Limb (tissue), 2 donors: Measurements from ENCODE around the gene PPP2R5A.
A peak's percentile ranks its signal among the peaks of the same experiment; 100 is the strongest.
"Not testable (repeated sequence)": the region's sequence is repeated elsewhere in the genome, so short reads cannot be mapped to it uniquely, and the experiment has no call there.

Experiments
- DNase-seq, 2 donors: peaks; one replicate each; pipeline ENCODE4 v3.0.0-alpha.2; 2016; ENCODE audit errors: extremely low spot score in 2 of 2

Gene PPP2R5A

DNA sequence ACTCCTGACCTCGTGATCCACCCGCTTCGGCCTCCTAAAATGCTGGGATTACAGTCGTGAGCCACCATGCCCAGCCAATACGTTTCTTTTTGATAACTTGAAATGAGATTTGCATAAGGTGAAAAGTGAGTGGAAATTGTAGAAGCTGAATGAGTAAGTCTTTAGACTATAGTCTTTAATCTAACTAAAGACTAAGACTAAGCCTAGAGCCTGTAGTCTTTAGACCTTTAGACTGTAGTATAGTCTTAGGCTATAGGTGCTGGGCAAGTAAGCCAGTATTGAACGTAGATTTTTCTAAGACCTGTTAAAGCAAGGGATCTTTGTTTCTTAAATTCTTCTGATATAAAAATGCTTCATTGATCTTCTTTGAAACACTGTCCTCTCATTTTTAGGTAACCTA lies 12.1 kb downstream of the PPP2R5A start:
- DNase-seq: no peak

DNA sequence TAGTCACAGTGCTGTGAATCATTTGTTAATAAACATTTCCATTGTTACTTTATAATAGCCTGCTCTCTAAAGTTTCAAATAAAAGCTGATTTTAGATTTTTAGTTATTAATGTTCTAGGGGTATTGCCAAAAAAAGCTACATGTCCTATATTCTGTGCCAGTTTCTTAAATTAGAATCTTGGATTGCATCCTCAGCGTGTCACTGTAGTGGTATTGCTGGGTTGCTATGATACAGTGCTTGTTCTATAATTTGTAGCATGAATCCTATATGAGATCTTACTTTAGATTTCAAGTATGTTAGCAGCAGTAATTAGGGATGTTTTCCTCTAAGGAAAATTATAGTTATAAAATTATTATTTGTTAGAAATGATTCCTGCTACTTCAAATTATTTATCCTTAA lies 16.4 kb downstream of the PPP2R5A start:
- DNase-seq: peak in 1 of 2 donors; percentile 60

DNA sequence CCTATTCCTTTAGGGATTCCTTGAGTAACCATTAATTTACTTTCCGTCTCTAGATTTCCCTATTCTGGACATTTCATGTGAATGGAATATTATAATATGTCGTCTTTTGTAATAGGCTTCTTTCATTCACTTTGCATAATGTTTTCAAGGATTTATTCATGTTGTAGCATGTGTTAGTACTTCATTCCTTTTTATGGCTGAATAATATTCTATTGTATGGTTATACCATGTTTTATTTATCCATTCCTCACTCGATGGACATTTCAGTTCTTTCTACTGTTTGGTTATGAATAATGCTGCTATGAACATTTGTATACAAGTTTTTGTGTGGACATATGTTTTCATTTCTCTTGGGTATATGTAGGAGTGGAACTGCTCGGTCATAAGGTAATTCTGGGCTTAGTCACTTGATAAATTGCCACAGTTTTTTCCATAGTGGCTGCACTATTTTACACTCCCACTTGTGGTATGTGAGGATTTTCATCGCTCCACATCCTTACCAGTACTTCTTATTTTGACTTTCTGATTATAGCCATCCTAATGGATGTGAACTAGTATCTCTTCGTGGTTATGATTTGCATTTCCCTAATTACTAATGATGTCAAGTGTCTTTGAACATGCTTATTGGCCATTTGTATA lies 17.7 kb downstream of the PPP2R5A start:
- no peak for DNase-seq

DNA sequence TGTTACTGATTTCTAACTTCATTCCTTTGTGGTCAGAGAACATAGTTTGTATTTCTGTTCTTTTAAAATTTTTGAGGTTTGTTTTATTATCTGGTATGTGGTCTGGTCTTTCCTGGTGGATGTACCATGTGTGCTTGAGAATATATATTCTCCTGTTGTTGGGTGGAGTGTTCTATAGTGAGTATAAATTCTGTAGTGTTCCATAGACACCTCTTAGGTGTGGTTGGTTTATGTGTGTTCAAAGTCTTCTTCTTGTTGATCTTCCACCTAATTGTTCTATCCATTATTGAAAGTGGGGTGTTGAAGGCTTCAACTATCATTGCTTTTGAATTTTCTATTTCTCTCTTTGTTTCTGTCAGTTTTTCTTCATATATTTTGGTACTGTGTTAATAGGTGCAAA lies 20.1 kb downstream of the PPP2R5A start:
- DNase-seq: no peak

DNA sequence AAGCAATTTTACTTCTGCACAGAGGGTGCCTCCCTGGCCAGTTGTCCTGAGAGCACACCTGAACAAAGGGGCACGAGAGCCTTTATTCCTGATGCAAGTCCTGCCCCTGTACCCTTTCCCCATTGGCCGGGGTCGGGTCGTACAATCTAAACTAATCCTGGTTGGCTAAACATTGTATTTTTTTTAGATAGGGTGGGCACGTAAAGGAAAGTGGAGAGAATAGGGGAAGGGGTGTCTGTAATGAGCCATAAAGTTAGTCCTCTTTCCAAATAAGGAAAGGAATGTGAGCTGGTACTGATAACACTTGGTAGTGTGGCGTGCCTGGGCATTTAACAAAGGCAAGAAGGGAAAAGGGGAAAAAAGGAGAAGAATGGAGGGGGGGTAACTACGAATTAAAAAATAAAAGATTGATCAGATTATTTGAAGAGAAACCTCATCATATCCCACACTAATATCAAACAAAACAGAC lies 20.8 kb downstream of the PPP2R5A start:
- not testable (repeated sequence) for DNase-seq

DNA sequence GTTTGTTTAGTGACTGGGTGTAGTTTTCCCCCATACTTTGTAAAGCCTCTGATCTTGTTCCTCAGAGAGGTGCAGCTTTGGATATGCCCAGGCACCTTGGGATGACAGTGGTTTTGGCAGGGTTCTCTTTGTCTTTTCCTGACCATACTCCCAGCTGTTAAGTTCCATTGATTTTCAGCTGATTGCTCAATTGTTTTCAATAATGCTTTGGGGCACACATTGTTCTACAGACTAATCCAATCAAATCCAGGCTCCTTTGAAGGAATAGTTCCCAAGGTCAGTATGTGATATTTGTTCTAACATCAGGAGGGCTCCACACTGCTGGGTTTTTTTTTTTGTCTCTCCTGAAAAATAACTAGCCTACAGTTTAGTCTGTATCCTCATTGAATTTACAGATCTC lies 24.8 kb downstream of the PPP2R5A start:
- DNase-seq: no peak

DNA sequence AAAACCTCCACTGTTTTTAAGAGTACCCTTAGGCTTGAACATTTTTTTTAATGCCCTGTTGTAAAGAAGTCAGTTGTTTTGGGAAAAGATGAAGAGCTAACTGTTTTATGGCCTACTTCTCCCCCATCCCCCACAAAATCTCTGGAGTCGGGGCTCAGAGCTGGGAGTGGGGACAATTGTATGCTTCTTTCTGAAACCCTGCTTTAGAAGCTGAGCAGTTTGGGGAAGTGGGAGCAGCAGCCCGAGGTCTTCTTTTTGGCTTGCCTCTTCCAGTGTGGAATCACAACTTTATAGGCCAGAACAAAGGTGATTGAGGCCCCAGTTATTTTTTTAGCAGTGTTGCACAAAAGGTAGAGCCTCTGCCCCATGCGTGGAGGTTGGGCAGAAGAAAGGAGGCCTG lies 25.2 kb downstream of the PPP2R5A start:
- DNase-seq: no peak

DNA sequence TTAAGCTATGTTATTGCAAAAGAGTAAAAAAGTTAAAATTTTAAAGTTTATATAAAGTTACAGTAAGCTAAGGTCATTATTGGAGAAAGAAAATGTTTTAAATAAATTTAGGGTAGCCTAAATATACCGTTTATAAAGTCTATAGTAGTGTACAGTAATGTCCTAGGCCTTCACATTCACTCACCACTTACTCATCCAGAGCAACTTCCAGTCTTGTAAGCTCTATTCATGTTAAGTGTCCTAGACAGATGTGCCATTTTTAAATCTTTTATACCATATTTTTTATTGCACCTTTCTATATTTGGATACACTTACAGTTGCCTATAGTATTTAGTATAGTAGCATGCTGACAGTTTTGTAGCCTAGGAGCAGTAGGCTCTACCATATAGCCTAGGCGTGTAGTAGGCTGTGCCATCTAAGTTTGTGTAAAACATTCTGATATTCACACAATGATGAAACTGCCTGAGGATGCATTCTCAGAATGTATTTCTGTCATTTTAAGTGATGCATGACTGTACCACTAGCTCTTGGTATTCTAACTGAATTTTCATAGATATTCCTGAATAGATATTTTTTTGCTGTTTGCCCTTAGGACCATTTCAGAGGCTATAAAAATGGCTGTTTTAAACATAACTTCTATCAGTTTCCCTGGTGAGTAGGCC lies 26.8 kb downstream of the PPP2R5A start:
- DNase-seq: no peak

DNA sequence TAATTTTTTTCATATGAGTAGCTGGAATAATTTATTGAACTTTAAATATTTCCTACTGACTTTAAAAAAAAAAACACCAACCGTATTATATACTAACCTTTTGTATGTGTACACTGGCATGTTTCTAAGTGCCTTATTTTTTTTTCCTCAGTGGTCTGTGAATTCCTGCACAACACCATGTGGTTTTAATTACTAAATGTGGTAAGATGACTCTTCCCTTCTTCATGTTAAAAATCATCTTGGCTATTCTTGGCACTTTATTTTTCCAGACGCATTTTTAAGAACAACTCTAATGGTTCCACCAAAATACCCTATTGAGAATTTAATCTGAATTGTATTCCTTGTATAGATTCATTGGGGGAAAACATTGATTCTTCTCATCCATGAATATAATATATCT lies 28.4 kb downstream of the PPP2R5A start:
- no peak for DNase-seq

DNA sequence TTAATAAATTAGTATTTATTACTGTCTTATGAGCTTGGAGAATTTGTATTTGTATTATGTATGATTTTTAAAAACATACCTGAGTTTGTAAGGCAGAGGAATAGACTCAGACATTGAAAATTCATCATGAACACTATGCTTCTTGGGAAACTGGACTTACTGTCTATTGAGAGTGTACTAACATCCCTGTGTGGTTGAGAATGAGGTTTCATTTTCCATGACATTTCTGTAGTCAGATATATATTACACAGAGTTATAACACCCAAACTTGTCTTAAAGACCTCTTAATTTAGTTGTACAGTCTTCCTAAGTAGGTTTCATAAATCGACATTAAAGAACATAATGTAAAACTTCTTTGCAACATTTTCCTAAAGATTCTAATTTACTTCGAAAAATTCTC lies 30.0 kb downstream of the PPP2R5A start:
- no peak for DNase-seq

DNA sequence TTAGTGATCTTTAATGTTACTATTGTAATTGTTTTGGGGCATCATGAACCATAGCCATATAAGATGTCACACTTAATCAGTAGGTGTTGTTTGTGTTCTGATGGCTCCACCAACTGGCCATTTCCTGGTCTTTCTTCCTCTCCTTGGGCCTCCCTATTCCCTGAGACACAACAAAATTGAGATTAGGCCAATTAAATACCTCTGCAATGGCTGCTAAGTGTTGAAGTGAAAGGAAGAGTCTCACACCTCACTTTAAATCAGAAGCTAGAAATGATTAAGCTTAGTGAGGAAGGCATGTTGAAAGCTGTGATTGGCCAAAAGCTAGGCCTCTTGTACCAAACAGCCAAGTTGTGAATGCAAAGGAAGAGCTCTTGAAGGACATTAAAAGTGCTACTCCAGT lies 30.7 kb downstream of the PPP2R5A start:
- DNase-seq: no peak

DNA sequence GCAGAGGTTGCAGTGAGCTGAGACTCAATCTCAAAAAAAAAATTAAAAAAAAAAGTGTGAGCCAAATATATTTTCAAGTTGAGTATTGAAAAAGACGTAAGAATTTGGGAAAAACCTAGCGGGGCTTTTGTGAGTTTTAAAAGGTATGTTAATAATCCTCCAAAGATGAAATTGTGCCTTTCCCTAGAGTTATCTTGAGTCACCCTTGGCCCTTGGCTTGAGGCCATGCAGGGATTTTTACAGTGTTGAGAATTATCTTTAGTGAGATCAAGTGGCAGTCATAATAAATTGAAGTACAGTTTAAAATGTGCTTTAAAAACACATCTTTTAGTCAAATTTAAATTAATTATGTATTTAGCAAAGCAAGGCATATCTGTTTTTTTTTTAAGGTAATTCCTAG lies 32.7 kb downstream of the PPP2R5A start:
- DNase-seq: no peak

DNA sequence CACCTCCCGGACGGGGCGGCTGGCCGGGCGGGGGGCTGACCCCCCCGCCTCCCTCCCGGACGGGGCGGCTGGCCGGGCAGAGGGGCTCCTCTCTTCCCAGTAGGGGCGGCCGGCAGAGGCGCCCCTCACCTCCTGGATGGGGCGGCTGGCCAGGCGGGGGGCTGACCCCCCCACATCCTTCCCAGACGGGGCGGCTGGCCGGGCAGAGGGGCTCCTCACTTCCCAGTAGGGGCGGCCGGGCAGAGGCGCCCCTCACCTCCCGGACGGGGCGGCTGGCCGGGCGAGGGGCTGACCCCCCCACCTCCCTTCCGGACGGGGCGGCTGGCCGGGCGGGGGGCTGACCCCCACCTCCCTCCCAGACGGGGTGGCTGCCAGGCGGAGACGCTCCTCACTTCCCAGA lies 35.8 kb downstream of the PPP2R5A start:
- DNase-seq: not testable (repeated sequence)

DNA sequence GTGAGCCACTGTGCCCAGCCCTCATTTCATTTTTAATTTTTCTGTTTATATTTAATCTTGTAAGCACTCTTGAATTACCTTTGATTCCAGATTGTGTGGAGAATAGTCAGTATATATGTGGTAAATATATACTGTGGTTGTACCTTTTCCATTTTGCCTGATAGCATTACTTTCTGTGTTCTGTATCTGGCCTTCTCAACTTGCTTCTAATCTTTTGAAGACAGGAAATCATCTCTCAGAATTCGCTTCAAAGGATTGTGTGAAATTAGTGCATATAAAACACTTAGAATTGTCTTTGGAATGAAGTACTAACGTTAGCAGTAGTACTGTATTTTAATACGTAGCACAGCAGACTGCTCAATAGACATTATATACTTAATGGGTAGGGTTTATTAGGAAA lies 37.9 kb downstream of the PPP2R5A start:
- DNase-seq: no peak

DNA sequence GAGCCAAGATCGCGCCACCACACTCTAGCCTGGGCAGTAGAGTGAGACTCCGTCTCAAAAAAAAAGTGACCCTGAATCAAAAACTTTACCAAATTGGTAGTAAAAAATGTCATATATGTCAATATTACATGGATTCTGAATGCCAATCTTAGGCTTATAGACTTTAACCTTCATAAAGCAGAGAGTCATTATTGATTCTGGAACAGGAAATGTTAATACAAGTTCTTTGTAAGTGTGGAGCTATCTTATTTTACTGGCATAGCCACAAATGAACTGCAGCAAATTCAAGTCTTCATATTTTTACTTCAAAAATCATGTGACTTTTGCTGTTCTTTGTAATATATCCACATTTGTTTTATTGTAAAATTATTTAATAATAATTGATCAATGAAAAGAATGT lies 41.3 kb downstream of the PPP2R5A start:
- DNase-seq: no peak

DNA sequence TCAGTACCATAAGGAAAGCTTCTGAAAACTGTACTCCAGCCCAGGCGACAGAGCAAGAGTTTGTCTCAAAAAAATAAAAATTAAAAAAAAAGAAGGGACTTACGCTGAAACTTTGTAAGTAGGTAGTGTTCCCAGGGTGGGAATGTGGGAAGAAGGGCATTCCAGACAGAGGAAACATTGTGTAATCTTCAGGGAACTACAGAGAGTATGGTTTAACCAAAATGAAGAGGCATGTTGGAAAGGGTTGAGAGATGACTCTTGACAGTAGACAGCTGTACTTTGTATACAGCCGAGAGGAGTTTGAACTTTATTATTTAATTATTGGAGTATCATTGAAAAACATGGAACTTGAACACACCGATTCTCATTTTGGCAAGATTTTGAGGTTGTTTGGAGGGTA lies 43.0 kb downstream of the PPP2R5A start:
- DNase-seq: no peak

DNA sequence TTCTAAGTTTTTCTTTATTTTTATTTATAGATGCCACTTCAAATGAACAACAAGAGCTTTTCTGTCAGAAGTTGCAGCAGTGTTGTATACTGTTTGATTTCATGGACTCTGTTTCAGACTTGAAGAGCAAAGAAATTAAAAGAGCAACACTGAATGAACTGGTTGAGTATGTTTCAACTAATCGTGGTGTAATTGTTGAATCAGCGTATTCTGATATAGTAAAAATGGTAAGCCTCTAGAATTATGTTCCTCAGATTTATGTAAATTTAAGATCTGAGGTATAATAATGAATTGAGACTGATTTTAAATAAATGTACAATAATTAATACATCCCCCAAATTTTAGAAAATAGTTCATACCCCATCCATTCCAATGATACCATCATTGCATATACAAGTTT lies 43.9 kb downstream of the PPP2R5A start:
- no peak for DNase-seq

DNA sequence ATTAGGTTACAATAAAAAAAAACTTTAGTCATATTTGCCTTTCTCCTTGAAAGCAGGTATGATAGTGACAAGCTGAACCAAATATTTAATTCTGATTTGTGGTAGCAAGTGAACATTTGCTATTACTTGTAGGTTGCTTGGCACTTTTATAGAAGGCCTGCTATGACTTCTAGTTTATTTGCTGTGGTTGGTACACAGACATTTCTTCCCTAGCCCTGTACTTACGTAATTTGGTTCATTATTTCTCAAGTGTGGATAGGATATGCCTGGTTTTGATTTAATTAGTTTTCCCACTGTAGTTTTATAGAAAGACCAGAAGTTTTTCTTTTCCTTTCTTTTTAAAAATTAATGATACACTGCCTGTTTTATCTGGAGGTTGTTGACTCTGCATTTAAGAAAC lies 55.9 kb downstream of the PPP2R5A start:
- DNase-seq: no peak

DNA sequence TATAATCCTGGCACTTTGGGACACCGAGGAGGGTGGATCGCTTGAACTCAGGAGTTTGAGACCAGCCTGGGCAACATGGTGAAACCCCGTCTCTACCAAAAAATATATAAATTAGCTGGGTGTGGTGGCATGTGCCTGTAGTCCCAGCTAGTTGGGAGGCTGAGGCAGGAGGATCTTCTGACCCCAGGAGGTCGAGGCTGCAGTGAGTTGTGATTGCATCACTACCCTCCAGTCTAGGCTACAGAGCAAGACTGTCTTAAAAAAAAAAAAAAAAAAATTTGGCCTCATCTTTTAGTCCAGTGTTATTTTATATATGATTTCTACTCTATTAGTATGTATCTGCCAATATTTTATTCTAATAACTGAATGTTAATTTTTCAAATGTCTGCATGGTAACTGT lies 59.7 kb downstream of the PPP2R5A start:
- no peak for DNase-seq

DNA sequence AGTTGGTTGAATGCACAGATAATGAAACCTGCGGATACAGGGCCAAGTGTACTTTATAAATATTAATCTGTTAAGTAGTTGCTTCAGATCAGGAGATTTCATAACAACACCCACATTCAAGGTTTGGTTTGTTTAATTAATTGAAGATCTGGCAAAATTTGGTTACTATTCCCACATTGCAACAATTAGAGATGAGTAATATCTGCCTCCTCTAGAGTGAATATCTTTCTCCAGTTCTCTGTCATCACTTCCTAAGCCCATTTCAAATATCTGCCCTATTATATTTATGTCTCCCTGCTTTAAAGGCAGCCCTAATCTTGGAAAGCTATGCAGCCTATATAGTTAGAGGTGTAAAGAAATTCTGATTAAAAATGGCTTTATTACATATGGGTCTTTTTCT lies 61.4 kb downstream of the PPP2R5A start:
- DNase-seq: no peak

DNA sequence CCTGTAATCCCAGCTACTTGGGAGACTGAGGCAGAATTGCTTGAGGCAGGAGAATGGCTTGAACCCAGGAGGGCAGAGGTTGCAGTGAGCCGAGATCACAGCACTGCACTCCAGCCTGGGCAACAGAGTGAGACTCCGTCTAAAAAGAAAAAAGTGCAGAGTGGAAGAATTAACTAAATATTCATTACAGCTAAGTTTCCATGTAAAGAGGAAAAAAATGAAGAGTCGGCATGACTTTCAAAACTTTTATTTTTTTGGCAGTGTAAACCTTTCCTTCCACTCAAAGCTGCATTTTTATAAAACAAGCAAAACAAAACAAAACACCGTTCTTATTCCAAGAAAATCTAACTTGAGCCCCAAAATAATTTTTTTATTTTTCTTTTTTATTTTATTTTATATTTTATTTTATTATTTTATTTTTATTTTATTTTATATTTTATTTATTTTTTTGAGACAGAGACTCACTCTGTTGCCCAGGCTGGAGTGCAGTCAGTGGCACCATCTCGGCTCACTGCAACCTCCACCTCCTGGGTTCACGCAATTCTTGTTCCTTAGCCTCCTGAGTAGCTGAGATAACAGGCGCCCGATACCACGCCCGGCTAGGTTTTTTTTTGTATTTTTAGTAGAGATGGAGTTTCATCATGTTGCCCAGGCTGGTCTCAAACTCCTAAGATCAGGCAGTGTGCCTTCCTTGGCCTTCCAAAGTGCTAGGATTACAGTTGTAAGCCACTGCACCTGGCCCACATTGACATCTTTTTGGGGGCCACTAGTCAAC lies 66.6 kb downstream of the PPP2R5A start:
- no peak for DNase-seq

DNA sequence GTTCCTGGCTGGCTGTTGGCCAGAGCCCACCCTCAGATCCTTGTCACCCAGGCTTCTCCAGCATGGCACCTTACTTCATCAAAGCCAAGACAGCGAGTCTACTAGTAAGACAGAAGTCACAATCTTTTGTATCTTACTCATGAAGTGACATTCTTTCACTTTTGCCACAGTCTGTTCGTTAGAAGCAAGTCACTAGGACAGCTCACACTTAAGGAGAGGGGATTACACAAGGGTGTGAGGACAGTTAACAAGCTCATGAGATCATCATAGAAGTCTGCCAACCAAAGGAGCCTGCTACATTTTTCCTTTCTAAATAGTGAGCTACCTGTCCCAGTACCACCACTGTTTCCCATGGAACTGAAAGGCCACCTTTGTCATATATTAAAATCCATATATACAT lies 68.0 kb downstream of the PPP2R5A start:
- DNase-seq: no peak

DNA sequence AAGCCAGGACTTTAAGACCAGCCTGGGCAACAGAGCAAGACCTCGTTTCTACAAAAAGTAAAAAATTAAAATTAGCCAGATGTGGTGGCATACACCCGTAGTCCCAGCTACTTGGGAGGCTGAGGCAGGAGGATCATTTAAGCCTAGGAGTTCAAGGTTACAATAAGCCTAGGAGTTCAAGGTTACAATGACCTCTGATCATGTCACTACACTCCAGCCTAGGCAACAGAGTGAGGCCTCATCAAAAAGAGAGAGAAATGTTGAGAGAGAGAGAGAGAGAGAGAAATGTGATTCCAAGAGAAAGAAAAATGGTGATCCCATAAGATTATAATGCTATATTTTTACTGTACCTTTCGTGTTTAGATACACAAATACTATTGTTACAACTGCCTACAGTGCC lies 69.3 kb downstream of the PPP2R5A start:
- DNase-seq: no peak
